Stomach (tissue), 4 donors: Measurements from ENCODE around the gene CXADR.

Experiments
- EP300 ChIP-seq: sonication (generic); formaldehyde crosslinking; IDR thresholded peaks from one replicate; pipeline ENCODE4 v1.6.1; 2017; ENCODE audit warnings: antibody characterized with exemption
- POLR2AphosphoS5 ChIP-seq, 3 donors: sonication (generic); formaldehyde crosslinking; IDR thresholded peaks; one replicate each; pipeline ENCODE4 v1.6.1; 2016; ENCODE audit warnings: antibody characterized with exemption in 3 of 3
- TF ChIP-seq, protein P1 (sequence below), 7 experiments: fragments of 450-650 bp in 4 of 7; fragments of 200-600 bp in 3 of 7; sonication (generic) in 3 of 7; IDR thresholded peaks; one replicate each; pipeline ENCODE4 v1.5.1; 2016 to 2019; ENCODE audit warnings: antibody characterized with exemption in 7 of 7, control low read depth in 2 of 7, mild to moderate bottlenecking in 1 of 7

DNA sequence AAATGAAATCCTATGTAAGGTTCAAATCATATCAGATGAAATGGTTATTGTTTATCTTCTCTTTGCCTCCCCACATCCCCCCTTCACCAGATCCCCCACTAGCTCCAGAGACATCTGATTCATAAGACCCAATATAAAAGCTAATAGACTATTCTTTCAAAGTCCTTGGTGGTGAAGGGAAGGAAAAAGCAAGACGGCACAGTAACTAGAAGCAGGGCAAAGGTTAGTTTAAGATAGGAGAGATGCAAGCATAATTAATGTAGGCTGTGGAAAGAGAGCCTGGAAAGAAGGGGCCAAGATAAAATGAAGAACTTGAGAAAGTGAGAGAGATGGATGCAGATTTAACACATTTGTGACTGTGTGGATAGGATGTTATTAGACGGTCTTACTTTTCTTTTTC is 66.0 kb downstream of the CXADR start:
- TF ChIP-seq, protein P1, sequence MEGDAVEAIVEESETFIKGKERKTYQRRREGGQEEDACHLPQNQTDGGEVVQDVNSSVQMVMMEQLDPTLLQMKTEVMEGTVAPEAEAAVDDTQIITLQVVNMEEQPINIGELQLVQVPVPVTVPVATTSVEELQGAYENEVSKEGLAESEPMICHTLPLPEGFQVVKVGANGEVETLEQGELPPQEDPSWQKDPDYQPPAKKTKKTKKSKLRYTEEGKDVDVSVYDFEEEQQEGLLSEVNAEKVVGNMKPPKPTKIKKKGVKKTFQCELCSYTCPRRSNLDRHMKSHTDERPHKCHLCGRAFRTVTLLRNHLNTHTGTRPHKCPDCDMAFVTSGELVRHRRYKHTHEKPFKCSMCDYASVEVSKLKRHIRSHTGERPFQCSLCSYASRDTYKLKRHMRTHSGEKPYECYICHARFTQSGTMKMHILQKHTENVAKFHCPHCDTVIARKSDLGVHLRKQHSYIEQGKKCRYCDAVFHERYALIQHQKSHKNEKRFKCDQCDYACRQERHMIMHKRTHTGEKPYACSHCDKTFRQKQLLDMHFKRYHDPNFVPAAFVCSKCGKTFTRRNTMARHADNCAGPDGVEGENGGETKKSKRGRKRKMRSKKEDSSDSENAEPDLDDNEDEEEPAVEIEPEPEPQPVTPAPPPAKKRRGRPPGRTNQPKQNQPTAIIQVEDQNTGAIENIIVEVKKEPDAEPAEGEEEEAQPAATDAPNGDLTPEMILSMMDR (IDR thresholded peaks at IDR 0.05), result no peak
- TF ChIP-seq POLR2AphosphoS5 (IDR thresholded peaks at IDR 0.05) (no peak), EP300 (no peak)
